Measurements from ENCODE around the gene PARD6G.

The PARD6G gene

DNA sequence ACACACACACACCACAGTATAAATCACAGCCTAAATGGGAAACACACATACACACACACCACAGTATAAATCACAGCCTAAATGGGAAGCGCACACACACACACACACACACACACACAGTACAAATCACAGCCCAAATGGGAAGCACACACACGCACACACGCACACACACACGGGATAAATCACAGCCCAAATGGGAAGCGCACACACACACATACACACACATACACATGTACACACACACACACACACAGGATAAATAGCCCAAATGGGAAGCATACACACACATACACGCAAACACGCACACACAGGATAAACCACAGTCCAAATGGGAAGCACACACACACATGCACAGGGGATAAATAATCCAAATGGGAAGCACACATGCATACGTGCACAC is 70.2 kb downstream of the PARD6G start (continued):
- TF ChIP-seq CREB5 (CRISPR knock-in tag; IDR thresholded peaks at IDR 0.05; ENCODE audit: low read depth) (no peak), PPARA (CRISPR knock-in tag; IDR thresholded peaks at IDR 0.05; ENCODE audit: borderline replicate concordance) (no peak), POU6F1 (CRISPR knock-in tag; IDR thresholded peaks at IDR 0.05; ENCODE audit: borderline replicate concordance, low read depth) (no peak)

DNA sequence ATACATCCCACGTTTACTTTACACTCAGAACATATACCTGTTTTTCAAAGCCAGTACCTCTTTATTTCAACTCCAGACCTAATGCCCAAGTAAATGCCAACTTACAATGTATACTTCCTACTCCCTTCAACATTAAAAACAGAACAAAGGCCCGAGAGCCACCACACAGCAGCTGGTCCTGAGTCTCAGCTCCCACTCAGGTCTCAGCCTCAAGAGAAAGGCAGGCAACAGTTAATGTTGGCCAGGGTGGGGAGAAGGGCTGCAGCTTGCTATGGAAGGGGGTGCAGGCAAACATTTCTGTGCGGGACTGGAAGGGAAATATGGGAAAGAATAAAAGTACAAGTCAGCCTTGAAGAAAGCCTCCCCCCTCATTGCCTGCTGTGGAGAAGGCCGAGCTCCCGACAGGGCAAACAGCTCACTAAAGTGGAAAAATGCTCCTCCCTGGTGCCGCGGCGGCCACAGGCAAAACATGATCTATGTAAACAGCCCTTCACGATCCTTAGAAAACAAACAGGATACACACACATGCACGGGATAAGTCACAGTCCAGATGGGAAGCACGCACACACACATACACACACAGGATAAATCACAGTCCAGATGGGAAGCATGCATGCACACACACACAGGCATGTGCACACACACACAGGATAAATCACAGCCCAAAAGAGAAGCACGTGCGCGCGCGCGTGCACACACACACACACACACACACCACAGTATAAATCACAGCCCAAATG is 70.8 kb downstream of the PARD6G start:
- ATAC-seq: no peak
- no peak for TF ChIP-seq ESRRG (CRISPR knock-in tag; IDR thresholded peaks at IDR 0.05)
- TF ChIP-seq CSDC2 (CRISPR knock-in tag; IDR thresholded peaks at IDR 0.05): no peak
- no peak for TF ChIP-seq BACH2 (CRISPR knock-in tag; IDR thresholded peaks at IDR 0.05; ENCODE audit: borderline replicate concordance)
- no peak for TF ChIP-seq RARB (CRISPR knock-in tag; IDR thresholded peaks at IDR 0.05)
- no peak for TF ChIP-seq ZFP30 (CRISPR knock-in tag; IDR thresholded peaks at IDR 0.05)
- TF ChIP-seq OSR1 (CRISPR knock-in tag; IDR thresholded peaks at IDR 0.05): no peak
- TF ChIP-seq, protein P1, sequence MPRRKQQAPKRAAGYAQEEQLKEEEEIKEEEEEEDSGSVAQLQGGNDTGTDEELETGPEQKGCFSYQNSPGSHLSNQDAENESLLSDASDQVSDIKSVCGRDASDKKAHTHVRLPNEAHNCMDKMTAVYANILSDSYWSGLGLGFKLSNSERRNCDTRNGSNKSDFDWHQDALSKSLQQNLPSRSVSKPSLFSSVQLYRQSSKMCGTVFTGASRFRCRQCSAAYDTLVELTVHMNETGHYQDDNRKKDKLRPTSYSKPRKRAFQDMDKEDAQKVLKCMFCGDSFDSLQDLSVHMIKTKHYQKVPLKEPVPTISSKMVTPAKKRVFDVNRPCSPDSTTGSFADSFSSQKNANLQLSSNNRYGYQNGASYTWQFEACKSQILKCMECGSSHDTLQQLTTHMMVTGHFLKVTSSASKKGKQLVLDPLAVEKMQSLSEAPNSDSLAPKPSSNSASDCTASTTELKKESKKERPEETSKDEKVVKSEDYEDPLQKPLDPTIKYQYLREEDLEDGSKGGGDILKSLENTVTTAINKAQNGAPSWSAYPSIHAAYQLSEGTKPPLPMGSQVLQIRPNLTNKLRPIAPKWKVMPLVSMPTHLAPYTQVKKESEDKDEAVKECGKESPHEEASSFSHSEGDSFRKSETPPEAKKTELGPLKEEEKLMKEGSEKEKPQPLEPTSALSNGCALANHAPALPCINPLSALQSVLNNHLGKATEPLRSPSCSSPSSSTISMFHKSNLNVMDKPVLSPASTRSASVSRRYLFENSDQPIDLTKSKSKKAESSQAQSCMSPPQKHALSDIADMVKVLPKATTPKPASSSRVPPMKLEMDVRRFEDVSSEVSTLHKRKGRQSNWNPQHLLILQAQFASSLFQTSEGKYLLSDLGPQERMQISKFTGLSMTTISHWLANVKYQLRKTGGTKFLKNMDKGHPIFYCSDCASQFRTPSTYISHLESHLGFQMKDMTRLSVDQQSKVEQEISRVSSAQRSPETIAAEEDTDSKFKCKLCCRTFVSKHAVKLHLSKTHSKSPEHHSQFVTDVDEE (CRISPR knock-in tag; IDR thresholded peaks at IDR 0.05): no peak
- no peak for TF ChIP-seq PPARA (CRISPR knock-in tag; IDR thresholded peaks at IDR 0.05; ENCODE audit: borderline replicate concordance)
- TF ChIP-seq CREB5 (CRISPR knock-in tag; IDR thresholded peaks at IDR 0.05; ENCODE audit: low read depth): no peak
- no peak for TF ChIP-seq PATZ1 (CRISPR knock-in tag; IDR thresholded peaks at IDR 0.05; ENCODE audit: borderline replicate concordance)
- TF ChIP-seq ZC3H10 (CRISPR knock-in tag; IDR thresholded peaks at IDR 0.05): no peak
- no peak for TF ChIP-seq ZNF8 (CRISPR knock-in tag; IDR thresholded peaks at IDR 0.05)
- TF ChIP-seq GLIS3 (CRISPR knock-in tag; IDR thresholded peaks at IDR 0.05): no peak
- no peak for TF ChIP-seq ZNF565 (CRISPR knock-in tag; conservative IDR thresholded peaks at IDR 0.05; ENCODE audit: low read depth)
- no peak for TF ChIP-seq ARNTL (CRISPR knock-in tag; IDR thresholded peaks at IDR 0.05; ENCODE audit: borderline replicate concordance, low read depth)
- TF ChIP-seq ISL1 (CRISPR knock-in tag; IDR thresholded peaks at IDR 0.05): no peak

DNA sequence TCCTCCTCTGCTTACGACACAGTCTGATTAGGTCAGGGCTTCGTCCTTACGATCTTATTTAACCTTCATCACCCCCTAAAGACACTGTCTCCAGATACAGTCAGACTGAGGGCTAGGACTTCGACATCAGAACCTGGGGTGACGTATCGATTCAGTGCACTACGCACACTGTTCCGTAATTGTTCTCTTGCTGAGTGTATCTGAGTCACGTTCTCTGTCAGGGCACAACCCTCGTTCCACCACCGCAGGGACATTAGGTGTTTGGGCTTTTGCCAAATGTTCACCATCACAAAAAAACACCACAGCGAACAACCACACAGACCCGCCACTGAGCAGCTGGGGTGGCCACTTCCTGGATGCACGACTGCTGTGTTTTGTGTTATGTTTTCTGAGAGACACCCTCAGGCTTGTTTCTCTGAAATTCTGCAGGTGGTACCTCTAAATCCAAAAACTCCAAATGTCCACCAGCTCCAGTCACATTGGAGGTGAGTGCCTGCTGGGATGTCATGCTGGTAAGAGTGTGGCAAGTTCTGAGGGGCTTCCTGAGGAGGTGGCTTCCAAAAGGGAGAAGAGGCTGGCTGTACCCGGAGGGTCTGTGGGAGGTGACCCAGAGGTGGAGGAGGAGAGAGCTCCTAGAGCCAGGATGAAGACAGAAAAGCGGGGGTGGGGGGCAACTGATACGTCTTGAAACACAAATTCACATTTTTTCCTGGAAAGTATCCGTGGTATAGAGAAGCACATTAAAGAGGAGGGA is 71.7 kb downstream of the PARD6G start:
- no peak for ATAC-seq
- TF ChIP-seq SNAI2 (CRISPR knock-in tag; IDR thresholded peaks at IDR 0.05) (no peak), ARNTL (CRISPR knock-in tag; IDR thresholded peaks at IDR 0.05; ENCODE audit: borderline replicate concordance, low read depth) (no peak), PATZ1 (CRISPR knock-in tag; IDR thresholded peaks at IDR 0.05; ENCODE audit: borderline replicate concordance) (no peak), ZNF565 (CRISPR knock-in tag; conservative IDR thresholded peaks at IDR 0.05; ENCODE audit: low read depth) (no peak), RARB (CRISPR knock-in tag; IDR thresholded peaks at IDR 0.05) (no peak), ZNF70 (CRISPR knock-in tag; IDR thresholded peaks at IDR 0.05) (no peak), OSR1 (CRISPR knock-in tag; IDR thresholded peaks at IDR 0.05) (no peak), TOX (CRISPR knock-in tag; IDR thresholded peaks at IDR 0.05; ENCODE audit: borderline replicate concordance) (no peak), TCF4 (CRISPR knock-in tag; IDR thresholded peaks at IDR 0.05; ENCODE audit: borderline replicate concordance) (no peak), ZFP3 (CRISPR knock-in tag; IDR thresholded peaks at IDR 0.05) (no peak)
- TF ChIP-seq, protein P1 (CRISPR knock-in tag; IDR thresholded peaks at IDR 0.05): no peak
